ENCODE data around the gene MCTP1.

Gene MCTP1

GRCh38 chr5:94818904-94819303, 466.0 kb downstream of the MCTP1 start (continued):
- TF ChIP-seq CSDC2 (CRISPR knock-in tag; IDR thresholded peaks at IDR 0.05): no peak
- no peak for TF ChIP-seq ESRRG (CRISPR knock-in tag; IDR thresholded peaks at IDR 0.05)
- no peak for TF ChIP-seq RARB (CRISPR knock-in tag; IDR thresholded peaks at IDR 0.05)

- no peak for ATAC-seq
- TF ChIP-seq BACH2 (CRISPR knock-in tag; IDR thresholded peaks at IDR 0.05; ENCODE audit: borderline replicate concordance) (no peak), TOX (CRISPR knock-in tag; IDR thresholded peaks at IDR 0.05; ENCODE audit: borderline replicate concordance) (no peak), SNAI2 (CRISPR knock-in tag; IDR thresholded peaks at IDR 0.05) (no peak), CSRNP3 (CRISPR knock-in tag; IDR thresholded peaks at IDR 0.05) (no peak), CSDC2 (CRISPR knock-in tag; IDR thresholded peaks at IDR 0.05) (no peak), TCF4 (CRISPR knock-in tag; IDR thresholded peaks at IDR 0.05; ENCODE audit: borderline replicate concordance) (no peak), ZNF8 (CRISPR knock-in tag; IDR thresholded peaks at IDR 0.05) (no peak), ARNTL (CRISPR knock-in tag; IDR thresholded peaks at IDR 0.05; ENCODE audit: borderline replicate concordance, low read depth) (no peak), PATZ1 (CRISPR knock-in tag; IDR thresholded peaks at IDR 0.05; ENCODE audit: borderline replicate concordance) (no peak), ZNF70 (CRISPR knock-in tag; IDR thresholded peaks at IDR 0.05) (no peak), ESRRG (CRISPR knock-in tag; IDR thresholded peaks at IDR 0.05) (no peak), ISL1 (CRISPR knock-in tag; IDR thresholded peaks at IDR 0.05) (no peak)
- TF ChIP-seq, protein P1, sequence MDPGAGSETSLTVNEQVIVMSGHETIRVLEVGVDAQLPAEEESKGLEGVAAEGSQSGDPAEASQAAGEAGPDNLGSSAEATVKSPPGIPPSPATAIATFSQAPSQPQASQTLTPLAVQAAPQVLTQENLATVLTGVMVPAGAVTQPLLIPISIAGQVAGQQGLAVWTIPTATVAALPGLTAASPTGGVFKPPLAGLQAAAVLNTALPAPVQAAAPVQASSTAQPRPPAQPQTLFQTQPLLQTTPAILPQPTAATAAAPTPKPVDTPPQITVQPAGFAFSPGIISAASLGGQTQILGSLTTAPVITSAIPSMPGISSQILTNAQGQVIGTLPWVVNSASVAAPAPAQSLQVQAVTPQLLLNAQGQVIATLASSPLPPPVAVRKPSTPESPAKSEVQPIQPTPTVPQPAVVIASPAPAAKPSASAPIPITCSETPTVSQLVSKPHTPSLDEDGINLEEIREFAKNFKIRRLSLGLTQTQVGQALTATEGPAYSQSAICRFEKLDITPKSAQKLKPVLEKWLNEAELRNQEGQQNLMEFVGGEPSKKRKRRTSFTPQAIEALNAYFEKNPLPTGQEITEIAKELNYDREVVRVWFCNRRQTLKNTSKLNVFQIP (CRISPR knock-in tag; IDR thresholded peaks at IDR 0.05; ENCODE audit: borderline replicate concordance, low read depth): no peak
Observed at GRCh38 chr5:94815313-94816039, 469.4 kb downstream of the MCTP1 start.

GRCh38 chr5:94812232-94812631, 472.7 kb downstream of the MCTP1 start:
- no peak for ATAC-seq
- no peak for TF ChIP-seq SNAI2 (CRISPR knock-in tag; IDR thresholded peaks at IDR 0.05)
- TF ChIP-seq ZFP3 (CRISPR knock-in tag; IDR thresholded peaks at IDR 0.05): no peak
- no peak for TF ChIP-seq ZFP30 (CRISPR knock-in tag; IDR thresholded peaks at IDR 0.05)
- TF ChIP-seq ZNF70 (CRISPR knock-in tag; IDR thresholded peaks at IDR 0.05): no peak
- TF ChIP-seq BACH2 (CRISPR knock-in tag; IDR thresholded peaks at IDR 0.05; ENCODE audit: borderline replicate concordance): no peak
- no peak for TF ChIP-seq TSHZ2 (CRISPR knock-in tag; IDR thresholded peaks at IDR 0.05)
- TF ChIP-seq ZNF565 (CRISPR knock-in tag; conservative IDR thresholded peaks at IDR 0.05; ENCODE audit: low read depth): no peak
- TF ChIP-seq PPARA (CRISPR knock-in tag; IDR thresholded peaks at IDR 0.05; ENCODE audit: borderline replicate concordance): no peak
- no peak for TF ChIP-seq PATZ1 (CRISPR knock-in tag; IDR thresholded peaks at IDR 0.05; ENCODE audit: borderline replicate concordance)

Data from SK-N-SH treated with all-trans-retinoic acid at 6 μM for 48 hours (cell line).